Heart left ventricle (tissue), 16 donors: ENCODE results near the gene SNHG17. TPM values are rescaled to one million over a fixed set of nuclear protein-coding genes. Genes with fewer than 3 reads are reported as not detected.

Source experiments
- ATAC-seq, 4 donors: fragments of 200-7000 bp; cut with Tn5 transposase; one replicate each; pipeline ENCODE4 v1.9.1; 2020 to 2022; ENCODE audit warnings: moderate library complexity in 4 of 4, mild to moderate bottlenecking in 3 of 4, moderate number of reproducible peaks in 1 of 4
- DNase-seq, 5 donors: peaks; one replicate each; pipeline ENCODE4 v3.0.0-alpha.2; 2020
- H3K27ac ChIP-seq, 12 donors: fragments of 200-600 bp; sonication (generic) in 4 of 12; one replicate each; pipeline versions ENCODE4 v1.5.0 to v1.8.0; 2016 to 2022; ENCODE audit warnings: mild to moderate bottlenecking in 2 of 12
- H3K27me3 ChIP-seq, 9 donors: fragments of 200-600 bp; sonication (generic) in 2 of 9; one replicate each; pipeline versions ENCODE4 v1.5.1 to v1.8.0; 2016 to 2022; ENCODE audit warnings: mild to moderate bottlenecking in 3 of 9
- H3K36me3 ChIP-seq, 9 donors: fragments of 200-600 bp; sonication (generic) in 2 of 9; one replicate each; pipeline versions ENCODE4 v1.5.0 to v1.8.0; 2018 to 2022; ENCODE audit warnings: mild to moderate bottlenecking in 2 of 9
- H3K4me1 ChIP-seq, 12 donors: fragments of 200-600 bp; sonication (generic) in 4 of 12; one replicate each; pipeline versions ENCODE4 v1.5.0 to v1.8.0; 2016 to 2022; ENCODE audit warnings: mild to moderate bottlenecking in 3 of 12
- H3K4me3 ChIP-seq, 12 donors: fragments of 200-600 bp; sonication (generic) in 4 of 12; one replicate each; pipeline versions ENCODE4 v1.5.0 to v1.8.0; 2017 to 2022; ENCODE audit warnings: mild to moderate bottlenecking in 9 of 12, moderate library complexity in 4 of 12
- H3K9me3 ChIP-seq, 12 donors: fragments of 200-600 bp; sonication (generic) in 4 of 12; one replicate each; pipeline versions ENCODE4 v1.5.0 to v1.8.0; 2016 to 2022; ENCODE audit warnings: mild to moderate bottlenecking in 1 of 12
- POLR2A ChIP-seq, 2 donors: fragments of 450-650 bp; IDR thresholded peaks; one replicate each; pipeline ENCODE4 v1.6.1; 2017; ENCODE audit warnings: antibody characterized with exemption in 2 of 2, mild to moderate bottlenecking in 2 of 2, moderate library complexity in 2 of 2
- WGBS, 4 donors: extraction: QIAGEN DNeasy Blood & Tissue Kit in 2 of 4; methylation state at CpG; one replicate each; pipeline versions ENCODE4 v1.1.5 to v1.1.7; 2013 to 2018; 5-methylcytosine and 5-hydroxymethylcytosine counted together
- intact Hi-C, 10 donors: fragments of 100-400 bp; cut with DNase I; formaldehyde crosslinking; loops; one replicate each; pipeline versions ENCODE4 v1.11.1 to v1.14.2; 2022
- polyA plus RNA-seq, 2 donors: library from polyadenylated mRNA; stranded (reverse); fragments of 200-250 nt; gene quantifications; one replicate each; pipeline ENCODE4 v1.2.3, GENCODE V29; 2013
- total RNA-seq, 9 donors: library from RNA; depleted of rRNA in 2 of 9; stranded (reverse); fragments of >200 nt in 2 of 9; fragmentation: NEBNext Ultra II Directional in 3 of 9; extraction: Animal tissue kit (Norgen Biotek cat#: 25700) in 3 of 9; gene quantifications; one replicate each; pipeline versions ENCODE4 v1.1.0 to v1.2.4, GENCODE V29; 2016 to 2023
- TF ChIP-seq, protein P1 (sequence below), 12 donors: fragments of 200-600 bp; sonication (generic) in 4 of 12; IDR thresholded peaks; one replicate each; pipeline versions ENCODE4 v1.5.0 to v1.8.0; 2018 to 2022; ENCODE audit warnings: antibody characterized with exemption in 12 of 12, mild to moderate bottlenecking in 5 of 12
- donor health status: ischemic (EF 13 %, LVEDD 7.1; RV severe dilation, severe dysfunction).
- donor health status: healthy with polysubstance abuse.
- donor health status: DM: no; HTN: yes; CAD: no.
- donor health status: DM: no; HTN: no; CAD: no.
- donor health status: ischemic (EF 25% LVEDD 6.9; RV normal size, moderate dysfunction).
- donor health status: ischemic (EF 25% LVEDD 5.7; RV mildly dilated, moderate dysfunction).
- donor health status: healthy.
- donor health status: DM: yes; HTN: yes; CAD: no.
- donor health status: ischemic (EF 35%, LVEDD 5.7; RV mildly dilated, moderate dysfunction).
- donor health status: nonischemic (EF 11% LVEDD 7.7; RV severe dilation, severe dysfunction).
- donor health status: DM: yes; HTN: yes; CAD: no.
- donor health status: PGD.
- donor health status: ischemic (EF 29% LVEDD 5.4; RV normal size, mild dysfunction).
- donor health status: nonischemic (EF 23%, LVEDD 6.1; RV moderate dilation, normal function).

The SNHG17 gene
- total and polyA plus RNA-seq, 11 donors: 2.9 to 20.2 (median 6.6) TPM

DNA sequence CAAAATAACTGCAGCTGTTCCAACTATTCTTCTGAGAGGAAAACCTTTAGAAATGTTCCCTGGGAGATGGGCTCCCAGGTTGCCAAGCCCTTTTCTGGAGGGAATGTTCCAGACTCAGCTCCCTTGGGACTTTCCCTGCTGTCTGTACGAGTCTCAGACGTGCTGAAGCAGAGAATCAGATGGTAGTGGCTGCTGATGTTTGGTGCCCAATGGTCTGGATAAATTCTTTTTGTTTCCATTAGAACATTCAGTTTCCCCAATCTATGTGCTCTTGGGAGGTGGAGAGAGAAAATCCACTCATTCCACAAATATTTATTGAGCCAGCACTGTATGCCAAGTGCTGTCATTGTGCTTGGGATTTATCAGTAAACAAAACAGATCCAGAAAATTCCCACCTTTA, 40.0 kb downstream of the SNHG17 start:
- H3K36me3 ChIP-seq: no peaks in the 10 kb centered on the region
- peak overlapping the region in 1 of 12 donors; percentile 28 for H3K27ac ChIP-seq
- intact Hi-C loops: no loop called here
- no peak overlapping the region for H3K4me3 ChIP-seq
- no peaks in the 10 kb centered on the region for H3K27me3 ChIP-seq
- H3K4me1 ChIP-seq: peaks cover 0 to 9% (median 0%) of the 10 kb centered on the region in 12 donors
- H3K9me3 ChIP-seq: no peaks in the 10 kb centered on the region
- no peak for DNase-seq
- ATAC-seq: no peak
- no peak for TF ChIP-seq POLR2A (IDR thresholded peaks at IDR 0.05)
- TF ChIP-seq, protein P1, sequence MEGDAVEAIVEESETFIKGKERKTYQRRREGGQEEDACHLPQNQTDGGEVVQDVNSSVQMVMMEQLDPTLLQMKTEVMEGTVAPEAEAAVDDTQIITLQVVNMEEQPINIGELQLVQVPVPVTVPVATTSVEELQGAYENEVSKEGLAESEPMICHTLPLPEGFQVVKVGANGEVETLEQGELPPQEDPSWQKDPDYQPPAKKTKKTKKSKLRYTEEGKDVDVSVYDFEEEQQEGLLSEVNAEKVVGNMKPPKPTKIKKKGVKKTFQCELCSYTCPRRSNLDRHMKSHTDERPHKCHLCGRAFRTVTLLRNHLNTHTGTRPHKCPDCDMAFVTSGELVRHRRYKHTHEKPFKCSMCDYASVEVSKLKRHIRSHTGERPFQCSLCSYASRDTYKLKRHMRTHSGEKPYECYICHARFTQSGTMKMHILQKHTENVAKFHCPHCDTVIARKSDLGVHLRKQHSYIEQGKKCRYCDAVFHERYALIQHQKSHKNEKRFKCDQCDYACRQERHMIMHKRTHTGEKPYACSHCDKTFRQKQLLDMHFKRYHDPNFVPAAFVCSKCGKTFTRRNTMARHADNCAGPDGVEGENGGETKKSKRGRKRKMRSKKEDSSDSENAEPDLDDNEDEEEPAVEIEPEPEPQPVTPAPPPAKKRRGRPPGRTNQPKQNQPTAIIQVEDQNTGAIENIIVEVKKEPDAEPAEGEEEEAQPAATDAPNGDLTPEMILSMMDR (IDR thresholded peaks at IDR 0.05): no peak
- 28 to 49% (median 39%) methylated on average over 2 of the region's 2 CpGs for WGBS, 4 donors

DNA sequence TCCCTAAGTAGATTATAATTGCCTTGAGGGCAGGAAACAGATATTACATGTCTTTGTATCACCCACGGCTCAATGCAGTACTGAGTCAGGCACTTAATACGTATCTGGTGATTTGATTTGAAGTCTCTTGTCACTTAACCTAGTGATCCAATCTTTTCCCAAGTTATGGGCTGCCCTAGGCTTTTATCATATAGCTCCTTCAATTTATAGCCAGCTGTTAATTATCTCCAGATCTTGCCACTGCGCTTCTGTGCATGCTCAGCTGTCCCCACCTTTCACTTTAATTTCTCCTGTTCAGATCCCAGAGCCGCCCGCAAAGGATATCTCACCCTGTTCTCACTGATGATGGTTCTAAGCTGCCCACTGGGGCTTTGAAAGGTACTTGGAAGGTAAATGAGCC, 41.9 kb downstream of the SNHG17 start:
- DNase-seq: no peak
- no peaks in the 10 kb centered on the region for H3K9me3 ChIP-seq
- 68 to 85% (median 84%) methylated on average over 5 of the region's 5 CpGs for WGBS, 4 donors
- peaks cover 0 to 9% (median 0%) of the 10 kb centered on the region in 12 donors for H3K4me1 ChIP-seq
- H3K27me3 ChIP-seq: no peaks in the 10 kb centered on the region
- no peak for ATAC-seq
- H3K36me3 ChIP-seq: no peaks in the 10 kb centered on the region
- intact Hi-C loops: no loop called here
- H3K4me3 ChIP-seq: no peak overlapping the region
- TF ChIP-seq POLR2A (IDR thresholded peaks at IDR 0.05): no peak
- TF ChIP-seq, protein P1 (IDR thresholded peaks at IDR 0.05): no peak
- no peak overlapping the region for H3K27ac ChIP-seq

DNA sequence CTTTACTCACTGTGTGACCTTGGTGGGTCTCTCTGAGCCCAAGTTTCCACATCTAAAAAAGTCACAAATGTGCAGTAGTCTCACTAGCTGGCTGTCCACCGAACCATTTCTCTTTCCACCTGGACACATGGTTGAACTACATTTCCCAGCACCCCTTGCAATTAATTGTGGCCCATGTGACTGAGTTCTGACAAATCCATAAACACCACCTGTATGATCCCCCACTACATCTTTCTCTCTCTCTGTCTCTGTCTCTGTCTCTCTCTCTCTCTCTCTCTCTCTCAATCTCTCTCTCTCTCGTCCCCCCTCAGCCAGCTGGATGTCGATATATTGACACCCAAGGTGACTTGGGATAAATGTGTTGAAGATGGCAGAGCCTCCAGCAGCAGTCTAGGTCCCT, 42.8 kb downstream of the SNHG17 start:
- no peaks in the 10 kb centered on the region for H3K36me3 ChIP-seq
- intact Hi-C loops: no loop called here
- H3K9me3 ChIP-seq: no peaks in the 10 kb centered on the region
- 62 to 70% (median 66%) methylated on average over 3 of the region's 3 CpGs for WGBS, 4 donors
- ATAC-seq (no peak), DNase-seq (no peak)
- TF ChIP-seq, protein P1 (IDR thresholded peaks at IDR 0.05): no peak
- TF ChIP-seq POLR2A (IDR thresholded peaks at IDR 0.05): no peak
- no peak overlapping the region for H3K4me3 ChIP-seq
- peaks cover 0 to 9% (median 0%) of the 10 kb centered on the region in 12 donors for H3K4me1 ChIP-seq
- no peak overlapping the region for H3K27ac ChIP-seq
- H3K27me3 ChIP-seq: no peaks in the 10 kb centered on the region

DNA sequence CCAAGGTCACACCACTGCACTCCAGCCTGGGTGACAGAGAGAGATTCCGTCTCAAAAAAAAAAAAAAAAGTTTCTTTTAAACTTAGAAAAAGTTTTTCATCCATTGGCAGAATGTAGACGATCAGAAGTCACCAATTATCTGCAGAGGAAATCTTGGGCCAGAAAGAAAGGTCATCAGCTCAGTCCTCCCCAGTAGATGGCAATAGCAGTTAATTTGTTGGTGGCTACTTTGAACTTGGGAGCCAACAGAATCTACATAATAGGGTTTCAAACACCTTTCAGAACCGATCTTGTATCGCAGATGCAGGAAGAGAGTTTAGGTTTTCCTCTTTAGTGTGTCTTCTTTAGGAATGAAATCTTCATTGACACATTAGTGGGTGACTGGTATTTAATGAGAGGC, 47.2 kb downstream of the SNHG17 start:
- Histone ChIP-seq H3K4me1 (no peaks in the 10 kb centered on the region), H3K27me3 (no peaks in the 10 kb centered on the region), H3K36me3 (no peaks in the 10 kb centered on the region), H3K27ac (no peak overlapping the region), H3K9me3 (no peaks in the 10 kb centered on the region), H3K4me3 (no peak overlapping the region)
- WGBS, 4 donors: 64 to 71% (median 66%) methylated on average over 4 of the region's 4 CpGs
- DNase-seq: no peak
- no peak for ATAC-seq
- no peak for TF ChIP-seq POLR2A (IDR thresholded peaks at IDR 0.05)
- TF ChIP-seq, protein P1 (IDR thresholded peaks at IDR 0.05): no peak
- intact Hi-C loops: no loop called here
